GM23338 (cell line): ENCODE data around the gene LIMA1. TPM values are rescaled to one million over a fixed set of nuclear protein-coding genes. Genes with fewer than 3 reads are reported as not detected.

ENCODE experiments used
- ATAC-seq: fragments of 200-7000 bp; cut with Tn5 transposase; 3 replicates; pipeline ENCODE4 v1.9.1; 2020
- DNase-seq: peaks from one replicate; pipeline ENCODE4 v3.0.0-alpha.2; 2015; ENCODE audit warnings: low spot score
- H2AFZ ChIP-seq: fragments of 200-600 bp; sonication (generic); 2 replicates; pipeline ENCODE4 v1.8.0; 2016; ENCODE audit warnings: antibody characterized with exemption, mild to moderate bottlenecking, moderate library complexity
- H3F3A ChIP-seq: fragments of 200-600 bp; sonication (generic); replicated peaks from 2 replicates; pipeline ENCODE4 v1.8.0; 2017; ENCODE audit warnings: antibody characterized with exemption, mixed run types, low read depth
- H3K27ac ChIP-seq: fragments of 200-600 bp; sonication (generic); 2 replicates; pipeline ENCODE4 v1.6.1; 2016; ENCODE audit warnings: low read depth
- H3K27me3 ChIP-seq: fragments of 200-600 bp; sonication (generic); 2 replicates; pipeline ENCODE4 v1.8.0; 2016; ENCODE audit warnings: mild to moderate bottlenecking, mixed run types, moderate library complexity; ENCODE audit not compliant: insufficient read depth
- H3K36me3 ChIP-seq: fragments of 200-600 bp; sonication (generic); 2 replicates; pipeline ENCODE4 v1.8.0; 2016; ENCODE audit warnings: mild to moderate bottlenecking; ENCODE audit not compliant: insufficient read depth
- H3K4me1 ChIP-seq: fragments of 200-600 bp; sonication (generic); 2 replicates; pipeline ENCODE4 v1.8.0; 2016; ENCODE audit warnings: mild to moderate bottlenecking, moderate library complexity; ENCODE audit not compliant: insufficient read depth
- H3K4me2 ChIP-seq: fragments of 200-600 bp; sonication (generic); 2 replicates; pipeline ENCODE4 v1.7.1; 2017; ENCODE audit warnings: mixed run types
- H3K4me3 ChIP-seq: fragments of 200-600 bp; sonication (generic); 2 replicates; pipeline ENCODE4 v1.6.1; 2016; ENCODE audit warnings: mixed run types
- H3K79me2 ChIP-seq: fragments of 200-600 bp; sonication (generic); replicated peaks from 2 replicates; pipeline ENCODE4 v1.8.0; 2017; ENCODE audit warnings: mild to moderate bottlenecking; ENCODE audit not compliant: insufficient read depth
- H3K9me2 ChIP-seq: fragments of 200-600 bp; sonication (generic); 2 replicates; pipeline ENCODE4 v1.8.0; 2017; ENCODE audit not compliant: insufficient read depth
- H4K20me1 ChIP-seq: fragments of 200-600 bp; sonication (generic); replicated peaks from 2 replicates; pipeline ENCODE4 v1.8.0; 2017; ENCODE audit warnings: mild to moderate bottlenecking; ENCODE audit not compliant: insufficient read depth
- H3K27ac Mint-ChIP-seq: 2 replicates; pipeline ENCODE4 v1.8.0; 2020; ENCODE audit warnings: inconsistent platforms, mild to moderate bottlenecking, moderate library complexity, mixed read lengths
- H3K27me3 Mint-ChIP-seq: 3 replicates; pipeline ENCODE4 v1.8.0; 2022; ENCODE audit warnings: low read depth, mild to moderate bottlenecking, moderate library complexity, mixed read lengths, inconsistent platforms; ENCODE audit not compliant: insufficient read depth, poor library complexity
- H3K36me3 Mint-ChIP-seq: 3 replicates; pipeline ENCODE4 v1.8.0; 2021; ENCODE audit warnings: low read depth, mild to moderate bottlenecking, inconsistent platforms, moderate library complexity, mixed read lengths
- H3K4me1 Mint-ChIP-seq: 3 replicates; pipeline ENCODE4 v1.8.0; 2020; ENCODE audit warnings: mild to moderate bottlenecking, inconsistent platforms, mixed read lengths
- H3K4me3 Mint-ChIP-seq: 3 replicates; pipeline ENCODE4 v1.8.0; 2021; ENCODE audit warnings: moderate library complexity, mild to moderate bottlenecking, inconsistent platforms, mixed read lengths
- H3K9me3 Mint-ChIP-seq: 3 replicates; pipeline ENCODE4 v1.8.0; 2020; ENCODE audit warnings: moderate library complexity, mild to moderate bottlenecking, inconsistent platforms, mixed read lengths
- CREB1 ChIP-seq: fragments of 250-450 bp; sonication (Bioruptor Pico); IDR thresholded peaks from 2 replicates; pipeline ENCODE4 v1.5.0; 2020; ENCODE audit warnings: low read depth, mild to moderate bottlenecking, moderate library complexity
- CTCF ChIP-seq, 2 experiments: fragments of 200-600 bp in 1 of 2; sonication (generic) in 1 of 2; conservative IDR thresholded peaks; 2 replicates each; pipeline versions ENCODE4 v1.5.1 to v1.6.1; 2016 to 2017; ENCODE audit warnings: antibody characterized with exemption in 2 of 2, low read depth in 2 of 2, mild to moderate bottlenecking in 2 of 2, moderate library complexity in 1 of 2
- EZH2 ChIP-seq: fragments of 200-600 bp; sonication (generic); IDR thresholded peaks from one replicate; pipeline ENCODE4 v1.8.0; 2017; ENCODE audit warnings: antibody characterized with exemption, mild to moderate bottlenecking, low read depth; ENCODE audit not compliant: unreplicated experiment
- EZH2phosphoT487 ChIP-seq: fragments of 200-600 bp; sonication (generic); IDR thresholded peaks from one replicate; pipeline ENCODE4 v1.8.1; 2018; ENCODE audit warnings: antibody characterized with exemption; ENCODE audit not compliant: unreplicated experiment
- NANOG ChIP-seq: IDR thresholded peaks from 2 replicates; pipeline ENCODE4 v1.6.1; 2016; ENCODE audit warnings: antibody characterized with exemption, borderline replicate concordance
- POLR2AphosphoS5 ChIP-seq: IDR thresholded peaks from 2 replicates; pipeline ENCODE4 v1.6.1; 2016; ENCODE audit warnings: antibody characterized with exemption, low read depth
- STAT1 ChIP-seq: IDR thresholded peaks from one replicate; pipeline ENCODE4 v1.6.1; 2016; ENCODE audit warnings: antibody characterized with exemption; ENCODE audit not compliant: unreplicated experiment
- ZNF114 ChIP-seq: fragments of 250-450 bp; sonication (Bioruptor Pico); IDR thresholded peaks from 2 replicates; pipeline ENCODE4 v1.5.0; 2020; ENCODE audit warnings: mild to moderate bottlenecking, moderate library complexity
- ZNF331 ChIP-seq: fragments of 250-450 bp; sonication (Bioruptor Pico); IDR thresholded peaks from 2 replicates; pipeline ENCODE4 v1.5.0; 2020; ENCODE audit warnings: low read depth, mild to moderate bottlenecking, moderate library complexity
- ZNF462 ChIP-seq: fragments of 250-450 bp; sonication (Bioruptor Pico); IDR thresholded peaks from 2 replicates; pipeline ENCODE4 v1.5.0; 2020; ENCODE audit warnings: mild to moderate bottlenecking, moderate library complexity
- polyA plus RNA-seq: library from polyadenylated mRNA; unstranded; fragments of >200 nt; fragmentation: Nextera tagmentation; extraction: Ambion mirVana; gene quantifications from 2 replicates; pipeline ENCODE4 v1.2.1, GENCODE V29; 2016
- total RNA-seq: library from RNA; depleted of rRNA; stranded (reverse); fragments of >200 nt; shearing (Covaris generic); gene quantifications from 2 replicates; pipeline ENCODE4 v1.2.3, GENCODE V29; 2014
- TF ChIP-seq, protein P1 (sequence below): IDR thresholded peaks from one replicate; pipeline ENCODE4 v1.6.1; 2018; ENCODE audit warnings: antibody characterized with exemption; ENCODE audit not compliant: unreplicated experiment

Gene LIMA1
- total and polyA plus RNA-seq, 2 experiments from 2014 or later: 27.7 to 29.6 TPM

GRCh38 chr12:50211392-50212070 lies 71.8 kb downstream of the LIMA1 start:
- H3F3A ChIP-seq: no peaks in the 10 kb centered on the region
- DNase-seq: no peak
- Mint-ChIP-seq H3K9me3 (no peaks in the 10 kb centered on the region; the same call in 2 of the 3 replicates), H3K4me3 (no peak overlapping the region), H3K27ac (peak overlapping the region; percentile 64), H3K4me1 (peaks cover 11% of the 10 kb centered on the region; the same call in 2 of the 3 replicates), H3K27me3 (peaks cover 2% of the 10 kb centered on the region), H3K36me3 (peaks cover 7% of the 10 kb centered on the region; the same call in 1 of the 3 replicates)
- H3K9me2 ChIP-seq: no peaks in the 10 kb centered on the region
- H2AFZ ChIP-seq: no peak overlapping the region
- no peak overlapping the region for H3K4me3 ChIP-seq
- H3K79me2 ChIP-seq: peaks cover 63% of the 10 kb centered on the region
- ATAC-seq: no peak
- peaks cover 5% of the 10 kb centered on the region for H4K20me1 ChIP-seq
- H3K36me3 ChIP-seq: no peaks in the 10 kb centered on the region
- no peak for TF ChIP-seq POLR2AphosphoS5
- no peak for TF ChIP-seq CREB1 (CRISPR knock-in tag)
- TF ChIP-seq EZH2phosphoT487: no peak
- no peak for TF ChIP-seq EZH2
- TF ChIP-seq STAT1: no peak
- no peak for TF ChIP-seq ZNF114 (CRISPR knock-in tag)
- no peak for TF ChIP-seq CTCF (conservative IDR thresholded peaks at IDR 0.05; ENCODE audit: low read depth in 2 of 2)
- TF ChIP-seq ZNF462: no peak
- no peak for TF ChIP-seq ZNF331 (CRISPR knock-in tag)
- no peak for TF ChIP-seq NANOG
- TF ChIP-seq, protein P1, sequence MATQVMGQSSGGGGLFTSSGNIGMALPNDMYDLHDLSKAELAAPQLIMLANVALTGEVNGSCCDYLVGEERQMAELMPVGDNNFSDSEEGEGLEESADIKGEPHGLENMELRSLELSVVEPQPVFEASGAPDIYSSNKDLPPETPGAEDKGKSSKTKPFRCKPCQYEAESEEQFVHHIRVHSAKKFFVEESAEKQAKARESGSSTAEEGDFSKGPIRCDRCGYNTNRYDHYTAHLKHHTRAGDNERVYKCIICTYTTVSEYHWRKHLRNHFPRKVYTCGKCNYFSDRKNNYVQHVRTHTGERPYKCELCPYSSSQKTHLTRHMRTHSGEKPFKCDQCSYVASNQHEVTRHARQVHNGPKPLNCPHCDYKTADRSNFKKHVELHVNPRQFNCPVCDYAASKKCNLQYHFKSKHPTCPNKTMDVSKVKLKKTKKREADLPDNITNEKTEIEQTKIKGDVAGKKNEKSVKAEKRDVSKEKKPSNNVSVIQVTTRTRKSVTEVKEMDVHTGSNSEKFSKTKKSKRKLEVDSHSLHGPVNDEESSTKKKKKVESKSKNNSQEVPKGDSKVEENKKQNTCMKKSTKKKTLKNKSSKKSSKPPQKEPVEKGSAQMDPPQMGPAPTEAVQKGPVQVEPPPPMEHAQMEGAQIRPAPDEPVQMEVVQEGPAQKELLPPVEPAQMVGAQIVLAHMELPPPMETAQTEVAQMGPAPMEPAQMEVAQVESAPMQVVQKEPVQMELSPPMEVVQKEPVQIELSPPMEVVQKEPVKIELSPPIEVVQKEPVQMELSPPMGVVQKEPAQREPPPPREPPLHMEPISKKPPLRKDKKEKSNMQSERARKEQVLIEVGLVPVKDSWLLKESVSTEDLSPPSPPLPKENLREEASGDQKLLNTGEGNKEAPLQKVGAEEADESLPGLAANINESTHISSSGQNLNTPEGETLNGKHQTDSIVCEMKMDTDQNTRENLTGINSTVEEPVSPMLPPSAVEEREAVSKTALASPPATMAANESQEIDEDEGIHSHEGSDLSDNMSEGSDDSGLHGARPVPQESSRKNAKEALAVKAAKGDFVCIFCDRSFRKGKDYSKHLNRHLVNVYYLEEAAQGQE: no peak
- H3K27ac ChIP-seq: no peak overlapping the region
- no peaks in the 10 kb centered on the region for H3K27me3 ChIP-seq
- 0 out of 2 replicates have a peak, but pooled peaks cover 16% of the 10 kb centered on the region for H3K4me1 ChIP-seq
- H3K4me2 ChIP-seq: no peak overlapping the region
